Left ventricle myocardium inferior (tissue), 1 donor: ENCODE results near the gene CLEC4G. TPM values are rescaled to one million over a fixed set of nuclear protein-coding genes. Genes with fewer than 3 reads are reported as not detected.

Experiments
- DNase-seq: peaks from one replicate; pipeline ENCODE4 v3.0.0-alpha.2; 2020
- H3K27ac ChIP-seq: fragments of 200-600 bp; replicated peaks from 2 replicates; pipeline ENCODE4 v1.8.0; 2021
- H3K27me3 ChIP-seq: fragments of 200-600 bp; 2 replicates; pipeline ENCODE4 v1.8.0; 2021; ENCODE audit warnings: low read depth
- H3K36me3 ChIP-seq: fragments of 200-600 bp; 2 replicates; pipeline ENCODE4 v1.8.0; 2021
- H3K4me1 ChIP-seq: fragments of 200-600 bp; 2 replicates; pipeline ENCODE4 v1.8.0; 2021
- H3K4me3 ChIP-seq: fragments of 200-600 bp; 2 replicates; pipeline ENCODE4 v1.8.0; 2021; ENCODE audit warnings: mild to moderate bottlenecking, moderate library complexity
- H3K9me3 ChIP-seq: fragments of 200-600 bp; replicated peaks from 2 replicates; pipeline ENCODE4 v1.8.0; 2021
- CTCF ChIP-seq: fragments of 200-600 bp; IDR thresholded peaks from 2 replicates; pipeline ENCODE4 v1.8.0; 2021; ENCODE audit warnings: antibody characterized with exemption, mild to moderate bottlenecking, borderline replicate concordance
- intact Hi-C: fragments of 100-400 bp; cut with micrococcal nuclease; formaldehyde crosslinking; loops from one replicate; pipeline ENCODE4 v1.11.0; 2022
- total RNA-seq: library from RNA; stranded (reverse); fragmentation: NEBNext Ultra II Directional; extraction: Animal tissue kit (Norgen Biotek cat#: 25700); gene quantifications from one replicate; pipeline ENCODE4 v1.2.1, GENCODE V29; 2021
- donor health status: DM: no; HTN: yes; CAD: no; lungs with severe emphysema.

The CLEC4G gene
- total RNA-seq, 1 donor from 2014 or later: 0.71 TPM

GRCh38 chr19:7699417-7700401 lies 32.2 kb downstream of the CLEC4G start:
- no peak overlapping the region for H3K4me3 ChIP-seq
- no peaks in the 10 kb centered on the region for H3K9me3 ChIP-seq
- H3K27ac ChIP-seq: no peak overlapping the region
- intact Hi-C loops: no loop called here
- no peaks in the 10 kb centered on the region for H3K4me1 ChIP-seq
- H3K36me3 ChIP-seq: no peaks in the 10 kb centered on the region
- no peak for TF ChIP-seq CTCF
- no peak for DNase-seq
- peaks cover 100% of the 10 kb centered on the region for H3K27me3 ChIP-seq

DNA sequence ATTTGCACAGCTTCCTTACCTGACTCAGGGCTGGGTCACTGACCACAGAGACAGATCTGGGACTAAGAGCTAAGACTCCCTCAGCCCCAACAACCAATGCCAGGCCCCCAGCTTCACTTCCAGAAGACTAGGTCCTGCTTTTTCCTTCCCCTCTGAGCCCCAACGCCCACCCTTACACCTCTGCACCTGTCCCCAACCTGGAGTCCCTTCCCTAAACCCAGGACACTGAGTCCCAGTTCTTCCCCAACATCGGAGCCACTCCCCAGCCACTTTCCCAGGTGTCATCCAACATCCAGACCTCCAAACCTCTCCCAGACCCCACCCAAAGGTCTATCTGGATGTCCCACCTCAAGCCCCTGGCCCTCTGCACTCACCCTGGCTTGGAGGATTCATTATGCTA lies 32.9 kb downstream of the CLEC4G start:
- Histone ChIP-seq H3K27ac (no peak overlapping the region), H3K4me3 (no peak overlapping the region), H3K9me3 (no peaks in the 10 kb centered on the region), H3K4me1 (no peaks in the 10 kb centered on the region), H3K27me3 (peaks cover 97% of the 10 kb centered on the region), H3K36me3 (no peaks in the 10 kb centered on the region)
- intact Hi-C loops: no loop called here
- TF ChIP-seq CTCF: no peak
- DNase-seq: no peak

GRCh38 chr19:7698583-7698982 lies 33.3 kb downstream of the CLEC4G start:
- DNase-seq: no peak
- intact Hi-C loops: no loop called here
- Histone ChIP-seq H3K27me3 (peaks cover 93% of the 10 kb centered on the region), H3K27ac (no peak overlapping the region), H3K9me3 (no peaks in the 10 kb centered on the region), H3K4me3 (no peak overlapping the region), H3K36me3 (no peaks in the 10 kb centered on the region), H3K4me1 (no peaks in the 10 kb centered on the region)
- no peak for TF ChIP-seq CTCF

- H3K27me3 ChIP-seq: peaks cover 92% of the 10 kb centered on the region
- intact Hi-C loops: no loop called here
- no peak for TF ChIP-seq CTCF
Observed at GRCh38 chr19:7697721-7698287, 34.1 kb downstream of the CLEC4G start.

DNA sequence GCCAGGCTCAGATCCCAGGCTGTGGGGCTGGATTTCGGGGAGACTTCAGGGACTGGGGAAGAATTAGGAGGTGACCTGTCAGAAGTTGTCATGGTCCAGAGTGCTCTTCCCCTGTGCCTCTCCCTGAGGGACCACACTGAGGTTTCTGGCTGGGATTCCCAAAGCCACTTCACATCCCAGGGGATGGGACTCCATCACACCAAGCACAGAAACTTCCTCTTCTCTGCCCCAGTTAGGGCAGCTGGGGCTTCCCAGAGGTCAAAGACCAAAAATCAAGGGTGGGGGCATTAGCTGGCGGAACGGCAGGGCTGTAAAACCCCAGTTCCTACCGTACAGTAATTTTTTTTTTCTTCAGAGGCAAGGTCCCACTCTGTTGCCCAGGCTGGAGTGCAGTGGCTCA lies 37.4 kb downstream of the CLEC4G start:
- no peak for DNase-seq
- Histone ChIP-seq H3K4me3 (no peak overlapping the region), H3K36me3 (no peaks in the 10 kb centered on the region), H3K27ac (no peak overlapping the region), H3K4me1 (no peaks in the 10 kb centered on the region), H3K9me3 (no peaks in the 10 kb centered on the region), H3K27me3 (peaks cover 84% of the 10 kb centered on the region)
- no peak for TF ChIP-seq CTCF
- intact Hi-C loops: no loop called here

More at GRCh38 chr19:7697721-7698287, 34.1 kb downstream of the CLEC4G start:
- no peaks in the 10 kb centered on the region for H3K9me3 ChIP-seq
- no peaks in the 10 kb centered on the region for H3K36me3 ChIP-seq
- H3K4me1 ChIP-seq: no peaks in the 10 kb centered on the region
- no peak overlapping the region for H3K4me3 ChIP-seq
- no peak for DNase-seq
- H3K27ac ChIP-seq: no peak overlapping the region
